Prostate gland (tissue), 2 donors: Measurements from ENCODE around the gene AGPAT4. TPM values are rescaled to one million over a fixed set of nuclear protein-coding genes. Genes with fewer than 3 reads are reported as not detected.
"Not testable (repeated sequence)": the region's sequence is repeated elsewhere in the genome, so short reads cannot be mapped to it uniquely, and the experiment has no call there.

Experiments used
- DNase-seq: peaks from one replicate; pipeline ENCODE4 v3.0.0-alpha.2; 2019; ENCODE audit warnings: low spot score
- H3K27ac ChIP-seq, 2 donors: fragments of 200-600 bp; sonication (generic); 2 replicates each; pipeline ENCODE4 v1.5.1; 2017 to 2019
- H3K27me3 ChIP-seq: fragments of 200-600 bp; sonication (generic); replicated peaks from 2 replicates; pipeline ENCODE4 v1.5.1; 2019; ENCODE audit not compliant: insufficient read depth
- H3K36me3 ChIP-seq, 2 donors: fragments of 200-600 bp; sonication (generic); 1 replicate in 1 of 2; 2 replicates in 1 of 2; pipeline versions ENCODE4 v1.5.1 to v1.8.1; 2017 to 2019
- H3K4me1 ChIP-seq: fragments of 200-600 bp; sonication (generic); replicated peaks from 2 replicates; pipeline ENCODE4 v1.5.1; 2019
- H3K4me3 ChIP-seq, 2 donors: fragments of 200-600 bp; sonication (generic); 2 replicates each; pipeline ENCODE4 v1.5.1; 2017 to 2019
- H3K9me3 ChIP-seq: fragments of 200-600 bp; sonication (generic); 2 replicates; pipeline ENCODE4 v1.5.1; 2017
- POLR2A ChIP-seq: fragments of 450-650 bp; IDR thresholded peaks from one replicate; pipeline ENCODE4 v1.6.1; 2016; ENCODE audit warnings: antibody characterized with exemption, mild to moderate bottlenecking
- POLR2AphosphoS5 ChIP-seq: sonication (generic); formaldehyde crosslinking; IDR thresholded peaks from one replicate; pipeline ENCODE4 v1.6.1; 2017; ENCODE audit warnings: antibody characterized with exemption
- WGBS: methylation state at CpG from one replicate; pipeline ENCODE4 v1.1.5; 2018; 5-methylcytosine and 5-hydroxymethylcytosine counted together
- intact Hi-C: fragments of 100-400 bp; cut with DNase I; formaldehyde crosslinking; loops from one replicate; pipeline ENCODE4 v1.14.2; 2022
- total RNA-seq, 2 donors: library from RNA; depleted of rRNA; stranded (reverse); fragments of >200 nt; gene quantifications; one replicate each; pipeline ENCODE4 v1.1.0, GENCODE V29; 2016
- TF ChIP-seq, protein P1 (sequence below), 4 experiments: fragments of 200-600 bp in 2 of 4; fragments of 450-650 bp in 2 of 4; sonication (generic) in 2 of 4; IDR thresholded peaks; 1 replicate in 3 of 4; 2 replicates in 1 of 4; pipeline ENCODE4 v1.5.1; 2016 to 2019; ENCODE audit warnings: antibody characterized with exemption in 4 of 4, mild to moderate bottlenecking in 2 of 4, moderate library complexity in 2 of 4

Gene AGPAT4
- total RNA-seq, 2 donors from 2014 or later: 1.7 to 4.2 TPM

DNA sequence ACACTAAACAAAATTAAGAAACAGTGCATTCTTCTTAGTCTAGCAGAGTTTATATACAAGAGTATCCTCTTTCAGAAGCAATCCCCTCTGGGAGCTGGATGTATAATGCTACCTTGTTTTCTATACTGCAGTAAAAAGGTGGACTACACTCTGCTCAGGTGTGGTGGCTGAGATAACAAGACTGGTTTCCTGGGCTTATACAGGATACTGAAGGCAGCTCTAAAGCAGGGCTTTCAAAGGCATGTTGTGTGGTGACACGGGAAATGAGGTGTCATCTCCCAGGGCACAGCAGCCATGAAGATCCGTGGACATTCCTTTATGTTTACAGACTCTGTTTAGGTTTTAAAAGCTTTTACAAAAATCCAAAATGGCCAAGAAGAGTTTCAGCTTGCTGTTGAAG is 145.6 kb downstream of the AGPAT4 start:
- no peak overlapping the region for H3K27ac ChIP-seq
- no peak overlapping the region for H3K4me3 ChIP-seq
- H3K9me3 ChIP-seq: no peaks in the 10 kb centered on the region
- H3K4me1 ChIP-seq: no peaks in the 10 kb centered on the region
- intact Hi-C loops: no loop called here
- no peak for DNase-seq
- no peaks in the 10 kb centered on the region for H3K36me3 ChIP-seq
- 70% methylated on average over 2 of the region's 2 CpGs for WGBS
- H3K27me3 ChIP-seq: no peaks in the 10 kb centered on the region
- TF ChIP-seq POLR2AphosphoS5 (no peak), POLR2A (no peak)
- TF ChIP-seq, protein P1, sequence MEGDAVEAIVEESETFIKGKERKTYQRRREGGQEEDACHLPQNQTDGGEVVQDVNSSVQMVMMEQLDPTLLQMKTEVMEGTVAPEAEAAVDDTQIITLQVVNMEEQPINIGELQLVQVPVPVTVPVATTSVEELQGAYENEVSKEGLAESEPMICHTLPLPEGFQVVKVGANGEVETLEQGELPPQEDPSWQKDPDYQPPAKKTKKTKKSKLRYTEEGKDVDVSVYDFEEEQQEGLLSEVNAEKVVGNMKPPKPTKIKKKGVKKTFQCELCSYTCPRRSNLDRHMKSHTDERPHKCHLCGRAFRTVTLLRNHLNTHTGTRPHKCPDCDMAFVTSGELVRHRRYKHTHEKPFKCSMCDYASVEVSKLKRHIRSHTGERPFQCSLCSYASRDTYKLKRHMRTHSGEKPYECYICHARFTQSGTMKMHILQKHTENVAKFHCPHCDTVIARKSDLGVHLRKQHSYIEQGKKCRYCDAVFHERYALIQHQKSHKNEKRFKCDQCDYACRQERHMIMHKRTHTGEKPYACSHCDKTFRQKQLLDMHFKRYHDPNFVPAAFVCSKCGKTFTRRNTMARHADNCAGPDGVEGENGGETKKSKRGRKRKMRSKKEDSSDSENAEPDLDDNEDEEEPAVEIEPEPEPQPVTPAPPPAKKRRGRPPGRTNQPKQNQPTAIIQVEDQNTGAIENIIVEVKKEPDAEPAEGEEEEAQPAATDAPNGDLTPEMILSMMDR (IDR thresholded peaks at IDR 0.05): no peak

GRCh38 chr6:161127071-161127740 is 146.7 kb downstream of the AGPAT4 start:
- Histone ChIP-seq H3K27ac (no peak overlapping the region), H3K4me3 (no peak overlapping the region), H3K36me3 (no peaks in the 10 kb centered on the region), H3K4me1 (no peaks in the 10 kb centered on the region), H3K9me3 (no peaks in the 10 kb centered on the region), H3K27me3 (no peaks in the 10 kb centered on the region)
- TF ChIP-seq POLR2AphosphoS5 (no peak), POLR2A (no peak)
- TF ChIP-seq, protein P1 (IDR thresholded peaks at IDR 0.05): no peak
- DNase-seq: no peak
- WGBS: 98% methylated on average over 6 of the region's 7 CpGs
- intact Hi-C loops: no loop called here

- Histone ChIP-seq H3K4me3 (no peak overlapping the region), H3K27me3 (no peaks in the 10 kb centered on the region), H3K4me1 (no peaks in the 10 kb centered on the region), H3K36me3 (no peaks in the 10 kb centered on the region), H3K9me3 (no peaks in the 10 kb centered on the region), H3K27ac (no peak overlapping the region)
- 87% methylated on average over 2 of the region's 2 CpGs for WGBS
- intact Hi-C loops: no loop called here
- DNase-seq: no peak
- TF ChIP-seq POLR2AphosphoS5: no peak
- TF ChIP-seq POLR2A: no peak
- TF ChIP-seq, protein P1 (IDR thresholded peaks at IDR 0.05): no peak
Measured at GRCh38 chr6:161125591-161125990, 148.3 kb downstream of the AGPAT4 start.

DNA sequence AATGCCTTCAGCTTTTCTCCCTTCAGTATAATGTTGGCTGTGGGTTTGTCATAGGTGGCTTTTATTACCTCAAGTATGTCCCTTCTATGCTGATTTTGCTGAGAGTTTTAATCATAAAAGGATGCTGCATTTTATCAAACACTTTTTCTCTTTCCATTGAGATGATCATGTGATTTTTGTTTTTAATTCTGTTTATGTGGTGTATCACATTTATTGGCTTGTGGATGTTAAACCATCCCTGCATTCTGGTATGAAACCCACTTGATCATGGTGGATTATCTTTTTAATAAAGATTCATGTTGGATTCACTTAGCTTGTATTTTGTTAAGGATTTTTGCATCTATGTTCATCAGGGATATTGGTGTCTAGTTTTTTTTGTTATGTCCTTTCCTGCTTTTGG is 150.5 kb downstream of the AGPAT4 start:
- intact Hi-C loops, H3K4me1 ChIP-seq, H3K27me3 ChIP-seq, H3K9me3 ChIP-seq, H3K36me3 ChIP-seq, DNase-seq, H3K4me3 ChIP-seq, H3K27ac ChIP-seq: not testable (repeated sequence)

GRCh38 chr6:161117942-161118341 is 155.9 kb downstream of the AGPAT4 start:
- Histone ChIP-seq H3K9me3 (no peaks in the 10 kb centered on the region), H3K4me1 (no peaks in the 10 kb centered on the region), H3K4me3 (no peak overlapping the region), H3K27me3 (no peaks in the 10 kb centered on the region), H3K36me3 (peaks cover 0 to 2% of the 10 kb centered on the region in 2 donors), H3K27ac (no peak overlapping the region)
- intact Hi-C loops: no loop called here
- 97% methylated on average over 2 of the region's 2 CpGs for WGBS
- TF ChIP-seq, protein P1 (IDR thresholded peaks at IDR 0.05): no peak
- no peak for TF ChIP-seq POLR2AphosphoS5
- TF ChIP-seq POLR2A: no peak
- DNase-seq: no peak
